ENCODE measurements around the gene PTPRM.
A peak's percentile ranks its signal among the peaks of the same experiment; 100 is the strongest.

PTPRM gene

DNA sequence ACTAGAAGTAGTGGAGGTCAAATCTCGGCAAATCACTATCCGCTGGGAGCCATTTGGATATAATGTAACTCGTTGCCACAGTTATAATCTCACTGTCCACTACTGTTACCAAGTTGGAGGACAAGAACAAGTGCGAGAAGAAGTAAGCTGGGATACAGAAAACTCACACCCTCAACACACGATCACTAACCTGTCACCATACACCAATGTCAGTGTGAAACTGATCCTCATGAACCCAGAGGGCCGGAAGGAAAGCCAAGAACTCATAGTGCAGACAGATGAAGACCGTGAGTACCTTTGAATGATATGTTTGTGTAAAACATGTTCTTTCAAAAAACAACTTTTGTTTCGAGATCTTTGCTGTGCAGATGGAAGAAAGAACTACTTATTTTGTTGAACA lies 502.6 kb downstream of the PTPRM start:
- no peak for DNase-seq

GRCh38 chr18:8073167-8073566 lies 506.1 kb downstream of the PTPRM start:
- no peak for DNase-seq

- no peak for DNase-seq
Observed at GRCh38 chr18:8080092-8080491, 513.0 kb downstream of the PTPRM start.

DNA sequence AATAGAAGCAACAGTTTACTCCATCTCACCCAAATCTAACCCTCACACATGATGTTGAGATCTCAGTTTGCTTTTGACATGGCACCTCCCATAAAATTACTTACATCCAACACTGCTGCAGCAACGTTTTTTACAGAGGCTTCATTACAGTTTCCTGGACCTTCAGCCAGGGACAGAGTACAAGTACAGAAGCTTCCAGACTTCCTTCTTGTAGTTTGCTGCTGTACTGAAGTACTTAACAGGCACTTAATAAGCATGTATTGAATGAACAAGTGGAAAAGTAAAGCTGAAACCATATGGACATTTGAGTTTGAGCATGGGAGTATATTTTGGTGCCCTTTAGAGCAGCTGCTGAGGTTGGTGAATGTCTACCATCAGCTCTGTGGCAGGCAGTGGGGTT lies 514.2 kb downstream of the PTPRM start:
- DNase-seq = no peak

DNA sequence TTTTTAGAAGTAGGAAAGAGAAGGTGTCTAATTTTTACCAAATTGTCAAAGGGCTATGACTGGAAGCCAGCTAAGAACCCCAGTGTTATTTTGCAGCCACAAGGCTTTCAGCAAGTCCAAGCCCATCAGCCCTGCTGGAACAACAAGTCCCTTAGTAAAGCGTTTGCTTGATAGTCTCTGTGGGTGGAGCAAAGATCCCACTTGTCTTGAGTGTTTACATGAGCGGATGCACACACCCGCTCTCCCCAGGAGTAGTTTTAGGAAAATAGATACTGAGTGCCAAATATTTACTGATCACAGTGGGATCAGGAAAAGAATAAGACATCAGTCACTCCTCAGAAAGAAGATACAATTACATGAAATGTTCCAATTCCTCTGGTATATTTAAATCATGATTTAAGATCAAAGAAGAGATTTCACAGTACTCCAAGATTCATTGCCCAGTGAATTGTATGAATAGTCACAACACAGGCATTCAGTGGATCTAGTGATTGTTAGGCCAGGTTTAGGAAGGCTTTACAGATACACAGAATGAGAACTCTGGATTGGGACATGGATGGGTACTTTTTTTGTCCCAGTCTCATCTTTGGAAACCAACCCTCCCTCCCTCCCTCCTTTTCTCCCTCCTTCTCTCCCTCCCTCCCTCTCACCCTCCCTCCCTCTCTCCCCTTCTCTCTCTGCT lies 514.9 kb downstream of the PTPRM start:
- DNase-seq = no peak

DNA sequence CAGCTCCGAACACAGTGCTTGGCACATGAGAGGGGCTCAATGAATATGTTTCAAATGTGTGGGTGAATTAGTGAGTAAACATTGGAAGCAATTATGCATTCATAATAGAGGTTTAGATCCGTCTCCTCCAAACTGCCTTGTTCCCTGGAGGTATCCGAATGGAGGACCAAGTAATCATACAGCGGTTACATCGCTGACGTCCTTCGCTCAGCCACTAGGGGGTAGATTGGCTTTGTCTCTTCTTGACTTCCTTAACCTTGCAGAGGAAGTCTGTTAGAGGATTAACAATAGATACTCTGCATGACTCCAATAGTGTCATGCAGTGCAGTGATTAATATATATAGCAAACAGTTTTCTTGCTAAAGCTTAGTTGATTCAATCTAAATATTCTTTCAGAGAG lies 517.0 kb downstream of the PTPRM start:
- peak; percentile 30 for DNase-seq

- no peak for DNase-seq
Observed at GRCh38 chr18:8088626-8089025, 521.5 kb downstream of the PTPRM start.

DNA sequence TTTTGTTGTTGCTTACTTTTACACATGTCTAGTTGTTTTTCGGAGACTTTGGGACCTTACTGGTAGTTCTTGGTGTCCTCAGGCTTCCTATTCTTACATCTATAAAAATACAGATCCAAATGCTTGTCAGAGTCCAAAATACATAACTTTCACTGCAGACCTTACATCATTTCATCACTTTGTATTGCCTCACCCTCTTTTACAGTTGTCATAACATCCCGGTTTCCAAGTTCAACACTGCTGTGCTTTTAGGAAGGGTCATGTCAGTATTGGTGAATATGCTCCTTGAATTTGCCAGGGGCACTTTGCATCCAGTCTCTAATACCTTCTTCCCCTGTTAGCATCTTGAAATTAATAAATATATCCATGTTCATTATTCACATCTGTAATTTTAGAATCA lies 523.9 kb downstream of the PTPRM start:
- no peak for DNase-seq

DNA sequence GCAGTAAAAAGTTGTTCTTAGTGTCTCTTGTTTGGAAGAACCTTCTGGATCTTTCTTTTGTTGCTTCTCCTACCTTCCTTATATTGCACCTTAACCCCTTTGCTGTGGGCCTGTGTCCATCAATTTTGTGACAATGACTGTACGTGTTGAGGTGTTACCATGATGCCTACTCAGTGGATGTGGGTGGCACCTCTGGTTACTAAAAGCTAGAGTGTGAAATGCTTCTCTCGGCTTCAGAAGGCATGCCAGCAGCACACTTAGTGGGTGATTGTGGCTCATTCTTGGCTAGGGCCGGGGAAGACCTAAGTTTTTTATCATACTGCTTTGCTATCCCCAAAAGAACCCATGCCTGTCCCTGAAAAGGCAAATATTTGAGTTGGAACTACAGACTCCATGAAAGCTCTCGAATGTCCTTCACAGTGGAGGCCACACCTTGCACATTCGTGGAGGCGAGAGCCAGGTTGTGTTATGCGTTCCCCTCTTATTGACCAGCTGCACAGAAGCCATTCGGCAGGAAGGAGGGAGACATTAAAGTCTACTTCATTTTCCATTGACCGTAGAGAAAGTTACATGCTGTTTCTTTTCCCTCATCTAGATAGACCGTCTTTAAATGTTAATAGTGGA lies 528.9 kb downstream of the PTPRM start:
- no peak for DNase-seq

DNA sequence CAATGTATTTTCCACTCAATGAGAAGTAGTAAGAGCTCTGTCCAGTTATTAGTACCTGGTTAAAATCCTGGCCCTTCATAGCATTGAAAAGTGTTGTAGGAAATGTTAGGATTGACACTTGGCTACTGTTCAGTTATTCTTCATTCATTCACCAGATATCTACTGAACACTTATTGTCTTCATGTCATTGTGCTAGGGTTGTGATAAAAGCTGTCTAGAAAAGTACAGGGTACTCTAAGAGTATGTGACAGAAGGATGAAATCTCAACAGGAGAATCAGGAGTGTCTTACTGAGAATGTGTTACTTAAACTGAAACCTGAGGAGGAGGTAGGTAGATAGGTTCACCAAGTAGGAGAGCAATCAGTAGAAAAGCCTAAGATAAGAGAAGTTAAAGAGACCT lies 530.3 kb downstream of the PTPRM start:
- no peak for DNase-seq

- no peak for DNase-seq
Observed at GRCh38 chr18:8097927-8098326, 530.8 kb downstream of the PTPRM start.

GRCh38 chr18:8106603-8107002 lies 539.5 kb downstream of the PTPRM start:
- DNase-seq = no peak

DNA sequence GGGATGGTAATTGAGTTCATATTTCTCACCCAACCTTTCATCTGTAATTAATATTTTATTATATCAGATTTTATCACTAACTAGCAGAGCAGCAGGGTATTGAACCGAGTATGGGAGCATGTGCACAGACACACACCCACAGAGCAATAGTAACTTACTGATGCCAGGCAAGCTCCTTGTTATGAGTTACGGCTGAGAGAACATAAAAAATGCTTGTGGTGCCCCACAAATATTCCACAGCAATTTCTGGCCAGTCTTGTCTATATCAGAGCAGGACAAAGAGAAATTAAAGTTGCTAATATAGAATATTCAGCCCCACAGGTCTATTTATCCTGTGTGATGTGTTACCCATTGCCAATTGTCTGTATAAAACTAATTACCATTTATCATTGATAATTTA lies 540.3 kb downstream of the PTPRM start:
- no peak for DNase-seq

DNA sequence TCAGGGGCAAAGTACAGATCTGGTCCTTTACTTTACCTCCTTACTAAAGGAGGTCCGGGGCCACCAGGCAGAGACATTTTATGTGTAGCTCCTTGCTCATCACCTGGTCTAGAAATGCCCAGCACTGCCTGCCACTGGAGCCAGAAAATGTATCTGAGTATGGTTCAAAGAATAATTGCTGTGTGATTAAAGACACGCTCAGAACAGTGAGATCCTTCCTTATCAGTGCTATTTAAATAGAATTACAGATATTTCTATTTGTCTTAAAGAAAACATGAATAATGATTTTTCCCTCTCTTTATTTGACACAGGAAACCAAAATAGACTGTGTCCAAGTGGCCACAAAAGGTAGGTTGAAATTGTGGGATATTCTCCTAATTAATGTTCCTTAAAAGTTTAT lies 547.4 kb downstream of the PTPRM start:
- DNase-seq = no peak

DNA sequence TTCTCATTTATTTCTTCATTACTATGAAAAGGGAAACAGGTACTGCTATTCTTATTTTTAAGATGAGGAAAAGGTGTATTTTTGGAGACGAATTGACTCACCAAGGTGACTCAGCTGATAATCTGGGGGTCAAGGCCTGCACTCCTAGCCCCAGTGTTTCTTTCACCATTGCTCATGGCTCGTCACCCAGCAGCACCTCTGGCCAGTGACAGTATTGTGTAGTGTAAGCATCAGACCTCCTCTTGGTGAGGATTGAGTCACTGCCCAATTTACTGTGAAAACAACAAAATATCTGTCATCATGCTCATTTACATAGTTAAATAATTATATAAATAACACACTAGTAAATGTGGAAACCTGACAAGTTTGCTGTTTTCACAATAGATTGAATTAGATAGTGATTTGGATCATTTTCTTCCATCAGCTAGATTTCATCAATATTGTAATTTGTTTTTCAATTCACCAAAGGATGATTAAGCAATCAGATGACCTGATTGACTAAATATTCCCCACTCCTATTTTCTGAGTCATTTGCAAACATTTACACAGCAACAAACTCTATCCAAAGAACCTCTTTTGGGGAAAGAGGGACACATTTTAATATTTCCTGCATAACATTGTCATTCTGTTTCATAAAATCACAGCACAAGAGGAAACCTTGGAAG lies 549.4 kb downstream of the PTPRM start:
- DNase-seq = no peak

GRCh38 chr18:8117006-8117371 lies 549.9 kb downstream of the PTPRM start:
- no peak for DNase-seq

DNA sequence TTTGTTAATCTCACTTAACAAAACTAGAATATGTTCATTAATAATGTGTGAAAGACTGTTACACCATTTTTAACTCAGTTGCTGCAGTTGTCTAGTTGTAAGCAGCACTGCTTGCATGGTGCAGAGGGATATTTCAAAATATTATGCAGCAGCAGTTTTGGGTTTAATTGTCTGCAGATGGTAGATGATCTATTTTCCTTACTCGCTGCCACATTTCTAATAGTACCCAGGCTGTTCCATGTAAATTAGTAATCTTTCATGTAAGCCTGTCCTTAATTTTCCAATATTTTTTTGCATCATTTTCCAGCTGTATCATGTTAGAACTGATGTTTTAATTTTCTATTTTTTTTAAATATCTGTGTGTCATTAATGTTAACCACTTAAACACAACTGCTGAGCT lies 554.0 kb downstream of the PTPRM start:
- no peak for DNase-seq

DNA sequence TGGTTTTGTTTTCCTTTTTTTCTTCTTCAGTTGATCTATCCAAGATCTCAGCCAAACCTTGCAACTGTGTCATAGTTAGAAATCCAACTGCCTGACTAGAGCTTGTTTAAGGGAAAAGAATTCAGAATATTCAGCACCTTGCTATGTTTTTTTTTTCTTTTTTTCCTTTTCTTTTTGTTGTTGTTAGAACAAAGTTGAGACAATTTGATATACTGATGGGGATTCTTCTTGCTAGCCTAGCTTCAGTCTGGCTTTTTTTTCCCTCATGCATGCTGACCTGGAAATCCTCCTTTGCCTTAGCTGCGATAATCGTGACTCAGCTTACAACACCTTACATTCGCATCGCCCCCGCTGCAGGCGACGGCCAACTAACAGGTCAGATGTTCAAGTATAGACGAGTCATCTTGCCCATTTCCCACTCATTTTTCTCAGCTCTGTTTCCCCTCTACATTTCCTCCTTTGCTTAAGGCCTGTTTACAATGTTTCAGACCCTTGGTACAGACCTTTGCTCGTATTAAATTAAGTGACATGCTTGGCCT lies 554.9 kb downstream of the PTPRM start:
- DNase-seq = no peak

DNA sequence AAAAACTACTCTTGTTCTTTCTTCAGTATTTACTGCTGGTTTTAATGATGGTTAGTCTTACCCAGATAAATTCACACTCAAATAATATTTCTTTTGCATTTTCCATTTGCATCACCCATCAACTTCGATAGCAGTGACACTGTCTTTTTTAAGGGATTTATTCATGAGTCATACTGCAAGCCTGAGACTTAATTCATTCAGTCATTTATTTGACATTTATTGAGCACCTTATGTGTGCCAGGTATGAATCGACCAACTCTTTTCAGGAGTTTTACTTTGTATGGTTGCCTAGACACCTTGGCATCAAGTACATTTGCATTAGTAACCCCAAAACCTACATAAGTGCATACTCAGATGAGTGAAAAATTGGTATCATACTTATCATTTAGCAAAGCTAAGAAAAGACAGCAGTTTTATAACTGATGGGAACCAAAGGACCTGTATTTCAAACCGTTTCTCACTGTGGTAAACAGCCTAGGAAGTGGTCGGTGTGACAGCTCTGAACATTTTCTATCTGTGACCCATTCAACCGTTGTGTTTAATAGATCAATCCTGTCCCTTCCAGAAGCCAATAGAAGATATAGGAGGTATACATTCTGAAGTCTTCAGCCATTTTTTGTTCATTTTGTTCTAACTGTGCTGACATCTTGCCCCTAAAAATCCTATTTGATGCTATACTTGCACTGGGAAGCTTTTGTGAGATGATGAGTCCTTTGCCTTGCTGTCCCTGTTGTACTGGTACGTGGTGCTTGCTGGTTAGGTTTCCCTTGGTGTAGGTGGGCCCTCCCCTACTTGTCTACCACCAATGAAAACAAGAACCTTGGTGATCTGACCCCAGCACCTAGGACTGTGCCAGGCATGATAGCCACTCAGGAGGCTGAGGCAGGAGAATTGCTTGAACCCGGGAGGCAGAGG lies 557.4 kb downstream of the PTPRM start:
- DNase-seq = no peak

- no peak for DNase-seq
Observed at GRCh38 chr18:8130096-8130495, 563.0 kb downstream of the PTPRM start.

DNA sequence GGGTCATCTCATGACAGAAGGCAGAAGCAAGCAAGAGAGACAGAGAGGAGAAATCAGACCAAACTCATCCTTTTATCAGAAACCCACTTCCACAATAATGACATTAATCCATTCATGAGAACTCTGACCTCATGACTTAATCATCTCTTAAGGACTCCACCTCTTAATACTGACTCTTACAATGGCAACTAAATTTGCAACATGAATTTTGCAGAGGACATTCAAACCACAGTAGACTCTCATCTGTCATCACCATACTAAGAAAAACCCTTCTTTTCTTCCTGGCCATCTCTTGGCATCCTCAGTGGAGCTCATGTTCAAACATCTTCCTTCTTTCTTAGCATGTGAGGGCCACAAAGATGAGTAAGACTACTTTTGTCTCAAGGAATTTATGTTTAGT lies 565.9 kb downstream of the PTPRM start:
- DNase-seq = no peak

DNA sequence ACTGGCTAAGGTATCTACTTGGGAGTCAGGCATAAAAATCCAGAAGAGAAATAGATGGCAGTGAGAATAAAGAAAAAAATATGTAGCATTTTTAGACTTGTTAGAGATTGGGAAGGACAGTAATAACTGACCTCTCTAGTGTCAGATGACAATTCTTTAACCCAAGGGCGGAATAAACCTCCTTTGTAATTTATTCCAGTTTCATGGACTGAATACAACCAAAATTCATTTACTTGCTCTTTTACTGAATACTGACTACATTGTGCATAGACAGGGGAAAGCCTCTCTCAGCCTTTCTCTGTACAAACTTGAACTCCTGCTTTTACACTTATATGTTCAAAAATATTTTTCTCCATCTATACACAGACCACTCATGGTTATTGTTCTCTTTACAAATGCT lies 566.8 kb downstream of the PTPRM start:
- DNase-seq = no peak

- no peak for DNase-seq
Observed at GRCh38 chr18:8139127-8139527, 572.0 kb downstream of the PTPRM start.
